H9 (cell line): ENCODE results near the gene FAM170B. TPM values are rescaled to one million over a fixed set of nuclear protein-coding genes. Genes with fewer than 3 reads are reported as not detected.

ENCODE experiments used
- DNase-seq: peaks from one replicate; pipeline ENCODE4 v3.0.0-alpha.2; 2017
- H2AFZ ChIP-seq: one replicate; pipeline ENCODE4 v1.6.1; 2013; ENCODE audit warnings: mild to moderate bottlenecking, low read length, control low read depth, moderate library complexity
- H2AK5ac ChIP-seq: 2 replicates; pipeline ENCODE4 v1.6.1; 2013; ENCODE audit warnings: low read length, control low read depth, mixed read lengths; ENCODE audit not compliant: insufficient read length
- H2BK120ac ChIP-seq: one replicate; pipeline ENCODE4 v1.6.1; 2013; ENCODE audit warnings: low read depth, mild to moderate bottlenecking, low read length, control low read depth, inconsistent platforms; ENCODE audit not compliant: poor library complexity, severe bottlenecking
- H2BK12ac ChIP-seq: 2 replicates; pipeline ENCODE4 v1.6.1; 2013; ENCODE audit warnings: low read length, control low read depth, mixed read lengths, low read depth; ENCODE audit not compliant: insufficient read length
- H2BK15ac ChIP-seq: 2 replicates; pipeline ENCODE4 v1.6.1; 2013; ENCODE audit warnings: low read depth, low read length, control low read depth
- H2BK20ac ChIP-seq: one replicate; pipeline ENCODE4 v1.6.1; 2013; ENCODE audit warnings: low read depth, mild to moderate bottlenecking, low read length, control low read depth, inconsistent platforms; ENCODE audit not compliant: poor library complexity, severe bottlenecking
- H2BK5ac ChIP-seq: 2 replicates; pipeline ENCODE4 v1.6.1; 2013; ENCODE audit warnings: low read length, control low read depth, mixed read lengths; ENCODE audit not compliant: insufficient read length
- H3K14ac ChIP-seq: 2 replicates; pipeline ENCODE4 v1.6.1; 2013; ENCODE audit warnings: low read length, control low read depth; ENCODE audit not compliant: insufficient read depth
- H3K18ac ChIP-seq: 2 replicates; pipeline ENCODE4 v1.6.1; 2013; ENCODE audit warnings: low read depth, mild to moderate bottlenecking, mixed read lengths, low read length, control low read depth; ENCODE audit not compliant: insufficient read length
- H3K23ac ChIP-seq: 2 replicates; pipeline ENCODE4 v1.6.1; 2013; ENCODE audit warnings: low read length, control low read depth, mixed read lengths, low read depth; ENCODE audit not compliant: insufficient read length
- H3K23me2 ChIP-seq: 2 replicates; pipeline ENCODE4 v1.6.1; 2013; ENCODE audit warnings: low read depth, mild to moderate bottlenecking, mixed read lengths, low read length, control low read depth; ENCODE audit not compliant: insufficient read length, poor library complexity, severe bottlenecking
- H3K27ac ChIP-seq: 2 replicates; pipeline ENCODE4 v1.5.1; 2013; ENCODE audit warnings: low read length, control low read depth, mixed read lengths, low read depth; ENCODE audit not compliant: insufficient read length
- H3K27me3 ChIP-seq: 2 replicates; pipeline ENCODE4 v1.6.1; 2013; ENCODE audit warnings: low read length, control low read depth, inconsistent platforms; ENCODE audit not compliant: insufficient read depth
- H3K4ac ChIP-seq: 2 replicates; pipeline ENCODE4 v1.6.1; 2013; ENCODE audit warnings: low read depth, mild to moderate bottlenecking, control low read depth, inconsistent platforms, low read length, moderate library complexity
- H3K4me1 ChIP-seq: 2 replicates; pipeline ENCODE4 v1.6.1; 2013; ENCODE audit warnings: low read length, control low read depth, inconsistent platforms; ENCODE audit not compliant: insufficient read depth
- H3K4me2 ChIP-seq: 2 replicates; pipeline ENCODE4 v1.6.1; 2013; ENCODE audit warnings: low read length, control low read depth, mixed read lengths; ENCODE audit not compliant: insufficient read length, insufficient read depth
- H3K56ac ChIP-seq: 2 replicates; pipeline ENCODE4 v1.6.1; 2013; ENCODE audit warnings: low read depth, mild to moderate bottlenecking, mixed read lengths, low read length, control low read depth; ENCODE audit not compliant: insufficient read length
- H3K79me1 ChIP-seq: 2 replicates; pipeline ENCODE4 v1.6.1; 2013; ENCODE audit warnings: low read depth, mild to moderate bottlenecking, moderate library complexity, low read length, control low read depth, inconsistent platforms; ENCODE audit not compliant: insufficient read depth, poor library complexity, severe bottlenecking
- H3K79me2 ChIP-seq: 2 replicates; pipeline ENCODE4 v1.6.1; 2013; ENCODE audit warnings: low read length, control low read depth, inconsistent platforms; ENCODE audit not compliant: insufficient read depth
- H3K9ac ChIP-seq: 2 replicates; pipeline ENCODE4 v1.6.1; 2013; ENCODE audit warnings: low read length, control low read depth, mixed read lengths; ENCODE audit not compliant: insufficient read length; ENCODE audit errors: extremely low read depth
- H3K9me3 ChIP-seq: one replicate; pipeline ENCODE4 v1.6.1; 2013; ENCODE audit warnings: low read depth, low read length, inconsistent platforms; ENCODE audit not compliant: control insufficient read depth
- H3T11ph ChIP-seq: one replicate; pipeline ENCODE4 v1.6.1; 2013; ENCODE audit warnings: mild to moderate bottlenecking, low read length, control low read depth, inconsistent platforms
- H4K20me1 ChIP-seq: one replicate; pipeline ENCODE4 v1.6.1; 2013; ENCODE audit not compliant: control insufficient read depth, insufficient read length, insufficient read depth
- H4K5ac ChIP-seq: 2 replicates; pipeline ENCODE4 v1.6.1; 2013; ENCODE audit warnings: low read depth, mild to moderate bottlenecking, mixed read lengths, low read length, control low read depth; ENCODE audit not compliant: insufficient read length
- H4K8ac ChIP-seq: replicated peaks from 2 replicates; pipeline ENCODE4 v1.6.1; 2013; ENCODE audit warnings: low read length, control low read depth, mixed read lengths, low read depth; ENCODE audit not compliant: insufficient read length
- H4K91ac ChIP-seq: 2 replicates; pipeline ENCODE4 v1.6.1; 2013; ENCODE audit warnings: low read depth, mild to moderate bottlenecking, moderate library complexity, mixed read lengths, low read length, control low read depth; ENCODE audit not compliant: insufficient read length
- H3K27ac Mint-ChIP-seq, 3 experiments: 2 replicates in 2 of 3; 3 replicates in 1 of 3; pipeline ENCODE4 v1.8.0; 2020 to 2021; ENCODE audit warnings: mixed read lengths in 3 of 3, mild to moderate bottlenecking in 1 of 3, moderate library complexity in 1 of 3
- H3K27me3 Mint-ChIP-seq: 2 replicates; pipeline ENCODE4 v1.8.0; 2021; ENCODE audit warnings: low read depth, mild to moderate bottlenecking, moderate library complexity, mixed read lengths
- H3K36me3 Mint-ChIP-seq, 3 experiments: 2 replicates in 2 of 3; 3 replicates in 1 of 3; pipeline ENCODE4 v1.8.0; 2020 to 2021; ENCODE audit warnings: low read depth in 3 of 3, mixed read lengths in 3 of 3; ENCODE audit not compliant: insufficient read depth in 1 of 3
- H3K4me1 Mint-ChIP-seq, 2 experiments: 2 replicates each; pipeline ENCODE4 v1.8.0; 2020; ENCODE audit warnings: mixed read lengths in 2 of 2
- H3K4me3 Mint-ChIP-seq, 2 experiments: 2 replicates in 1 of 2; 3 replicates in 1 of 2; pipeline ENCODE4 v1.8.0; 2020 to 2021; ENCODE audit warnings: mild to moderate bottlenecking in 2 of 2, mixed read lengths in 2 of 2, moderate library complexity in 1 of 2
- H3K9me3 Mint-ChIP-seq, 2 experiments: 2 replicates in 1 of 2; 3 replicates in 1 of 2; pipeline ENCODE4 v1.8.0; 2020; ENCODE audit warnings: mild to moderate bottlenecking in 2 of 2, mixed read lengths in 2 of 2, moderate library complexity in 1 of 2
- CTCF ChIP-seq: fragments of 200-600 bp; sonication (generic); conservative IDR thresholded peaks from 3 replicates; pipeline ENCODE4 v1.8.0; 2021; ENCODE audit warnings: antibody characterized with exemption, mild to moderate bottlenecking
- WGBS: extraction: QIAGEN DNeasy Blood & Tissue Kit; methylation state at CpG from one replicate; pipeline ENCODE4 v1.1.7; 2013; ENCODE audit warnings: missing lambda C conversion rate, low lambda C conversion rate, mixed read lengths; ENCODE audit not compliant: insufficient read length; ENCODE audit errors: extremely low coverage; 5-methylcytosine and 5-hydroxymethylcytosine counted together
- total RNA-seq: library from RNA; stranded (reverse); gene quantifications from 2 replicates; pipeline ENCODE4 v1.2.1, GENCODE V29; 2021

The FAM170B gene
- total RNA-seq, 1 experiment from 2014 or later: not detected

GRCh38 chr10:49092477-49092876, 41.3 kb downstream of the FAM170B start:
- H2BK5ac ChIP-seq: no peak overlapping the region
- WGBS: no CpG with 5 or more reads among the region's 11 CpGs
- no peak overlapping the region for H2BK120ac ChIP-seq
- H4K91ac ChIP-seq: no peak overlapping the region
- no peak overlapping the region for H3K18ac ChIP-seq
- no peak overlapping the region for H3T11ph ChIP-seq
- peaks cover 16 to 21% of the 10 kb centered on the region in 2 experiments for H3K4me1 Mint-ChIP-seq
- H3K4me2 ChIP-seq: no peak overlapping the region
- H4K5ac ChIP-seq: no peak overlapping the region
- no peaks in the 10 kb centered on the region for H3K9me3 ChIP-seq
- H2BK20ac ChIP-seq: no peak overlapping the region
- H3K79me2 ChIP-seq: no peaks in the 10 kb centered on the region
- H3K27me3 Mint-ChIP-seq: peaks cover 41% of the 10 kb centered on the region
- no peak overlapping the region for H2BK15ac ChIP-seq
- H3K27ac Mint-ChIP-seq: no peak overlapping the region; a peak in 1 of 7 replicates
- H3K4me3 Mint-ChIP-seq: no peak overlapping the region
- TF ChIP-seq CTCF: no peak
- no peak overlapping the region for H4K8ac ChIP-seq
- H4K20me1 ChIP-seq: no peaks in the 10 kb centered on the region
- H3K79me1 ChIP-seq: no peaks in the 10 kb centered on the region
- H2AK5ac ChIP-seq: no peak overlapping the region
- peak; percentile 10 for DNase-seq
- H2AFZ ChIP-seq: no peak overlapping the region
- H3K23ac ChIP-seq: no peak overlapping the region
- H2BK12ac ChIP-seq: no peak overlapping the region
- H3K9me3 Mint-ChIP-seq: peaks cover 2 to 4% of the 10 kb centered on the region in 2 experiments; a peak in 4 of 5 replicates
- no peaks in the 10 kb centered on the region for H3K27me3 ChIP-seq
- H3K27ac ChIP-seq: no peak overlapping the region
- H3K4me1 ChIP-seq: no peaks in the 10 kb centered on the region; the same call in 1 of the 2 replicates
- H3K23me2 ChIP-seq: no peaks in the 10 kb centered on the region
- H3K36me3 Mint-ChIP-seq: peaks cover 0 to 2% (median 0%) of the 10 kb centered on the region in 3 experiments; a peak in 2 of 7 replicates
- no peak overlapping the region for H3K14ac ChIP-seq
- H3K4ac ChIP-seq: no peak overlapping the region
- H3K56ac ChIP-seq: no peak overlapping the region
- no peak overlapping the region for H3K9ac ChIP-seq
